Measurements from ENCODE around the gene SHF. TPM values are rescaled to one million over a fixed set of nuclear protein-coding genes. Genes with fewer than 3 reads are reported as not detected.

SHF gene
- total RNA-seq, 4 donors from 2014 or later, result 5.8 to 20.6 (median 11.2) TPM

- Histone ChIP-seq H3K27ac (peak overlapping the region; percentile 61 to 79 (median 72)), H3K9me3 (no peaks in the 10 kb centered on the region), H3K27me3 (no peaks in the 10 kb centered on the region), H3K36me3 (no peaks in the 10 kb centered on the region), H3K4me3 (peak overlapping the region; percentile 67 to 95 (median 76)), H3K4me1 (peaks cover 0 to 27% (median 5%) of the 10 kb centered on the region in 4 donors)
- DNase-seq, result no peak
- no peak for TF ChIP-seq POLR2A (IDR thresholded peaks at IDR 0.05)
- no peak for TF ChIP-seq CTCF (IDR thresholded peaks at IDR 0.05)
Observed at GRCh38 chr15:45187578-45187893, 230 bp downstream of the SHF start.

DNA sequence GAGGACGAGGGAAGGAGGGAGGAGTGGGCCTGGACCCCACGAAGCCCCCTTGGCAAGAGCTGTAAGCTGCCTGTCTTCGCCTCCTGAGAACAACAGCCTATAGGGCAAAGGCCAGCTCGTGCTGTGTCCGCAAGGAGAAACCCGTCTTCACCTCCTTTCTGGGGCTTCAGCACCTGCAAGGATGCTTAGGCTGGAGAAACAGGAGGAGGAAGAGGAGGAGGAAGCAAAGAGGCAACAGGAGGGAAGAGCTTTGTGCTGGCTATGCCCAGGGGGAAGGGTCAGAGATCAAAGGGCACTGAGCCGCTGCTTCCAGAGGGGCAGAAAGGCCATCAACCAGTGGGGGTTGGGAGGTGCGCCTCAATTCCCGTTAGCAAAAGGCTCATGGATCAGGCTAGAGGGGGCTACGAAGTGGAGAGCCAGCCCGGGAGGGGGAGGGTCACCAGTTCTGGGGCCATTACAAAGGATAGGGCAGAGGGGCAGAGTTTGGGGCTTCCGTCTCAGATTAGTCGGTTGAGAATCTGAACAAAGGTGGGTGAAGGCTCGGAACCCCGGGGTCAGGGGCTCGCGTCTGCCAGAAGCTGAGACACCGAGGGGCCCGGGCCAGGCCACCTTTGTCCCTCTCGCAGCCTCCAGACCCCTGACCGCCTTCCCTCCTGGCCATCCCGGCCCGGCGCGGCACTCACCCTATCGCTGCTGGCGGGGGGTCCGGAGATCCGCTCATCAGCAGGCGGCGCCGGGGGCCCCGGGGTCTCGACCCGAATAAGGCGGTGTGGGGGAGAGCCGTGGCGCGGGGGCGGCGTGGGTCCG lies 792 bp downstream of the SHF start:
- no peaks in the 10 kb centered on the region for H3K27me3 ChIP-seq
- H3K4me1 ChIP-seq, result peaks cover 0 to 27% (median 5%) of the 10 kb centered on the region in 4 donors
- peak overlapping the region; percentile 67 to 95 (median 76) for H3K4me3 ChIP-seq
- H3K27ac ChIP-seq, result peak overlapping the region; percentile 61 to 79 (median 72)
- H3K36me3 ChIP-seq, result no peaks in the 10 kb centered on the region
- H3K9me3 ChIP-seq, result no peaks in the 10 kb centered on the region
- no peak for TF ChIP-seq POLR2A (IDR thresholded peaks at IDR 0.05)
- TF ChIP-seq CTCF (IDR thresholded peaks at IDR 0.05), result no peak
- no peak for DNase-seq

GRCh38 chr15:45185903-45186770 lies 1.6 kb downstream of the SHF start:
- DNase-seq, result no peak
- Histone ChIP-seq H3K4me1 (peaks cover 0 to 27% (median 5%) of the 10 kb centered on the region in 4 donors), H3K27me3 (no peaks in the 10 kb centered on the region), H3K27ac (peak overlapping the region; percentile 26 to 76 (median 64)), H3K36me3 (no peaks in the 10 kb centered on the region), H3K9me3 (no peaks in the 10 kb centered on the region), H3K4me3 (peak overlapping the region in 3 of 4 donors; percentile 67 to 77 (median 74))
- no peak for TF ChIP-seq POLR2A (IDR thresholded peaks at IDR 0.05)
- TF ChIP-seq CTCF (IDR thresholded peaks at IDR 0.05), result no peak

GRCh38 chr15:45185069-45185779 lies 2.5 kb downstream of the SHF start:
- Histone ChIP-seq H3K36me3 (no peaks in the 10 kb centered on the region), H3K4me1 (peaks cover 0 to 27% (median 5%) of the 10 kb centered on the region in 4 donors), H3K27ac (peak overlapping the region in 1 of 4 donors; percentile 8), H3K4me3 (no peak overlapping the region), H3K27me3 (no peaks in the 10 kb centered on the region), H3K9me3 (no peaks in the 10 kb centered on the region)
- TF ChIP-seq CTCF (IDR thresholded peaks at IDR 0.05), result no peak
- no peak for TF ChIP-seq POLR2A (IDR thresholded peaks at IDR 0.05)
- no peak for DNase-seq

DNA sequence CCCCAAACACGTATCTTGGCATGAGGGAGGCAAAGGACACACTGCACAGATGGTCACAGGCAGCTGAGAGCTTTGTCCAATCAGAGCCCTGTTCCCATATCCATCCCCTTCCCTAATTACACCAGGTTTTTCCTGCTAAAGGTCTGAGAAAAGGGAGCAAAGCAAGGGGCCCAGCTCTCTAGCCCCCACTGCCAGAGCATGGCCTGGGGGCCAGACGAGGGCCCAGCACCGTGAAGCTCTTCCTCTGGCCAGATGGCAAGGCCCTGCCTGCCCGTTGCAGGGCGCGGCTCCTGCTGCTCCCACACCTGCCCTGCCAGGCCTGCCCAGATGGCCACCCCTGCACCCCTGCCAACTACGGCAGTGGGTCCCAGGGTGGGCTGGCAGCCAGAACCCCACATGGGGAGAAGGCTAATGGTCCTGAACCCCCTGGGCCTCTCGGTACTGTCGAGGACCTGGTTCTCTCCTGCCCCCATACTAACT lies 3.2 kb downstream of the SHF start:
- Histone ChIP-seq H3K27ac (peak overlapping the region in 1 of 4 donors; percentile 8), H3K36me3 (no peaks in the 10 kb centered on the region), H3K27me3 (no peaks in the 10 kb centered on the region), H3K9me3 (no peaks in the 10 kb centered on the region), H3K4me3 (no peak overlapping the region), H3K4me1 (peaks cover 0 to 33% (median 5%) of the 10 kb centered on the region in 4 donors)
- DNase-seq, result no peak
- TF ChIP-seq CTCF (IDR thresholded peaks at IDR 0.05) (no peak), POLR2A (IDR thresholded peaks at IDR 0.05) (no peak)
